ENCODE data around the gene TTC5. TPM values are rescaled to one million over a fixed set of nuclear protein-coding genes. Genes with fewer than 3 reads are reported as not detected.
A peak's percentile ranks its signal among the peaks of the same experiment; 100 is the strongest.

Gene TTC5
- total RNA-seq, 1 experiment from 2014 or later, result 15.9 TPM

DNA sequence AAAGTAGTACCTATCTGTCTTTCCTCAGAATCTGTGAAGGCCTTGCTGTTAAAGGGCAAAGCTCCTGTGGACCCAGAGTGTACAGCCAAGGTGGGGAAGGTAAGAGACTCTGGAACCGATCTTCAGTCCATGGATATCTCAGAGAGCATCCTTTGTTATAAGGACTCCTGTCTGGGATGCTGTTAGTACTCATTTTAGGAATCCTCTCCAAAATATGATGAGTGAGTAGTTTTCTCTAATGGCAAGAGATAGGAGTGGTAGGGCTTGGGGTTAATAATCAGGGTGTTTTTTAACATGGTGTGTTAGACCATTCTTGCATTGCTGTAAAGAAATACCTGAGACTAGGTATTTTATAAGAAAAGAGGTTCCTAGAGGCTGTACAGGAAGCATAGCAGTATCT is 39.6 kb upstream of the TTC5 start:
- H3K36me3 Mint-ChIP-seq, result peaks cover 37% of the 10 kb centered on the region
- ATAC-seq (no peak), DNase-seq (ENCODE audit: low spot score) (no peak)
- no peak for TF ChIP-seq ZNF121 (CRISPR knock-in tag; IDR thresholded peaks at IDR 0.05)
- TF ChIP-seq, protein P1, sequence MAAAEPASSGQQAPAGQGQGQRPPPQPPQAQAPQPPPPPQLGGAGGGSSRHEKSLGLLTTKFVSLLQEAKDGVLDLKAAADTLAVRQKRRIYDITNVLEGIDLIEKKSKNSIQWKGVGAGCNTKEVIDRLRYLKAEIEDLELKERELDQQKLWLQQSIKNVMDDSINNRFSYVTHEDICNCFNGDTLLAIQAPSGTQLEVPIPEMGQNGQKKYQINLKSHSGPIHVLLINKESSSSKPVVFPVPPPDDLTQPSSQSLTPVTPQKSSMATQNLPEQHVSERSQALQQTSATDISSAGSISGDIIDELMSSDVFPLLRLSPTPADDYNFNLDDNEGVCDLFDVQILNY (CRISPR knock-in tag; IDR thresholded peaks at IDR 0.05), result no peak
- TF ChIP-seq, protein P2, sequence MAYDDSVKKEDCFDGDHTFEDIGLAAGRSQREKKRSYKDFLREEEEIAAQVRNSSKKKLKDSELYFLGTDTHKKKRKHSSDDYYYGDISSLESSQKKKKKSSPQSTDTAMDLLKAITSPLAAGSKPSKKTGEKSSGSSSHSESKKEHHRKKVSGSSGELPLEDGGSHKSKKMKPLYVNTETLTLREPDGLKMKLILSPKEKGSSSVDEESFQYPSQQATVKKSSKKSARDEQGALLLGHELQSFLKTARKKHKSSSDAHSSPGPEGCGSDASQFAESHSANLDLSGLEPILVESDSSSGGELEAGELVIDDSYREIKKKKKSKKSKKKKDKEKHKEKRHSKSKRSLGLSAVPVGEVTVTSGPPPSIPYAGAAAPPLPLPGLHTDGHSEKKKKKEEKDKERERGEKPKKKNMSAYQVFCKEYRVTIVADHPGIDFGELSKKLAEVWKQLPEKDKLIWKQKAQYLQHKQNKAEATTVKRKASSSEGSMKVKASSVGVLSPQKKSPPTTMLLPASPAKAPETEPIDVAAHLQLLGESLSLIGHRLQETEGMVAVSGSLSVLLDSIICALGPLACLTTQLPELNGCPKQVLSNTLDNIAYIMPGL (CRISPR knock-in tag; IDR thresholded peaks at IDR 0.05), result no peak
- peak overlapping the region; percentile 20; the same call in 1 of the 2 replicates for H3K4me3 Mint-ChIP-seq
- ChIA-PET POLR2A (no interaction called here), CTCF (no interaction called here)
- H3K27me3 Mint-ChIP-seq (ENCODE audit: low read depth), result no peaks in the 10 kb centered on the region
- H3K4me1 Mint-ChIP-seq, result peaks cover 8% of the 10 kb centered on the region
- no peaks in the 10 kb centered on the region for H3K9me3 Mint-ChIP-seq
- H3K27ac Mint-ChIP-seq, result no peak overlapping the region

GRCh38 chr14:20343862-20344220 is 38.1 kb upstream of the TTC5 start:
- no peaks in the 10 kb centered on the region for H3K9me3 Mint-ChIP-seq
- POLR2A ChIA-PET, result interaction anchor here (0.7 to 2.9 kb wide), 20 partner anchors 9 to 1183 kb away, joined by 3 to 46 read pairs (median 8); partner anchors contain the start of genes APEX1, CCNB1IP1, OSGEP and PIP4P1
- CTCF ChIA-PET, result interaction anchor here (0.6 to 2.4 kb wide), 12 partner anchors 11 to 1448 kb away, joined by 3 to 21 read pairs (median 9); partner anchors contain the start of genes APEX1, CCNB1IP1, OSGEP and PIP4P1
- peak overlapping the region; percentile 98 for H3K27ac Mint-ChIP-seq
- peak overlapping the region; percentile 91 for H3K4me3 Mint-ChIP-seq
- ATAC-seq (no peak), DNase-seq (ENCODE audit: low spot score) (no peak)
- no peaks in the 10 kb centered on the region for H3K27me3 Mint-ChIP-seq (ENCODE audit: low read depth)
- H3K4me1 Mint-ChIP-seq, result peaks cover 8% of the 10 kb centered on the region
- TF ChIP-seq MXD4 (CRISPR knock-in tag; IDR thresholded peaks at IDR 0.05; ENCODE audit: borderline replicate concordance) (no peak), GRHL2 (CRISPR knock-in tag; IDR thresholded peaks at IDR 0.05; ENCODE audit: insufficient replicate concordance, severe bottlenecking) (no peak), SOX15 (CRISPR knock-in tag; IDR thresholded peaks at IDR 0.05) (no peak), ZBTB21 (CRISPR knock-in tag; IDR thresholded peaks at IDR 0.05; ENCODE audit: borderline replicate concordance) (no peak), ZNF219 (CRISPR knock-in tag; IDR thresholded peaks at IDR 0.05; ENCODE audit: borderline replicate concordance) (no peak), ZNF671 (CRISPR knock-in tag; IDR thresholded peaks at IDR 0.05) (no peak), NFATC4 (CRISPR knock-in tag; IDR thresholded peaks at IDR 0.05) (no peak), ZNF416 (CRISPR knock-in tag; IDR thresholded peaks at IDR 0.05) (no peak), CREB1 (CRISPR knock-in tag; IDR thresholded peaks at IDR 0.05) (no peak), ATF1 (CRISPR knock-in tag; IDR thresholded peaks at IDR 0.05) (no peak)
- TF ChIP-seq, protein P1 (CRISPR knock-in tag; IDR thresholded peaks at IDR 0.05), result no peak
- H3K36me3 Mint-ChIP-seq, result peaks cover 28% of the 10 kb centered on the region

- Mint-ChIP-seq H3K9me3 (no peaks in the 10 kb centered on the region), H3K27me3 (ENCODE audit: low read depth) (no peaks in the 10 kb centered on the region), H3K4me3 (peak within 1 kb of the TSS; percentile 91), H3K36me3 (peaks cover 26% of the 10 kb centered on the region), H3K27ac (peak within 1 kb of the TSS; percentile 98), H3K4me1 (peaks cover 8% of the 10 kb centered on the region)
- DNase-seq (ENCODE audit: low spot score), result peak; percentile 99
- peak; percentile 97 for ATAC-seq
- ChIA-PET POLR2A (interaction anchor here (0.7 to 2.9 kb wide), 30 partner anchors 9 to 1426 kb away, joined by 3 to 46 read pairs (median 6); partner anchors contain the start of genes APEX1, ARHGEF40, CCNB1IP1 and OSGEP), CTCF (interaction anchor here (0.6 to 2.4 kb wide), 17 partner anchors 9 to 1517 kb away, joined by 3 to 21 read pairs (median 7); partner anchors contain the start of genes APEX1, CCNB1IP1, OSGEP and PIP4P1)
- TF ChIP-seq ZNF281 (CRISPR knock-in tag; IDR thresholded peaks at IDR 0.05) (no peak), CREB1 (CRISPR knock-in tag; IDR thresholded peaks at IDR 0.05) (no peak), ZBTB21 (CRISPR knock-in tag; IDR thresholded peaks at IDR 0.05; ENCODE audit: borderline replicate concordance) (peak; percentile 90), NR2C2 (CRISPR knock-in tag; IDR thresholded peaks at IDR 0.05) (no peak), MXD4 (CRISPR knock-in tag; IDR thresholded peaks at IDR 0.05; ENCODE audit: borderline replicate concordance) (no peak), ZNF671 (CRISPR knock-in tag; IDR thresholded peaks at IDR 0.05) (peak; percentile 89; the same call in 1 of the 2 replicates), ZNF232 (CRISPR knock-in tag; IDR thresholded peaks at IDR 0.05) (no peak), CDX4 (CRISPR knock-in tag; IDR thresholded peaks at IDR 0.05; ENCODE audit: borderline replicate concordance) (peak; percentile 93; the same call in 1 of the 2 replicates), NFATC4 (CRISPR knock-in tag; IDR thresholded peaks at IDR 0.05) (peak; percentile 93), TEAD4 (CRISPR knock-in tag; IDR thresholded peaks at IDR 0.05) (no peak; the same call in 1 of the 2 replicates), CREM (CRISPR knock-in tag; IDR thresholded peaks at IDR 0.05) (peak; percentile 95), HMGA2 (CRISPR knock-in tag; IDR thresholded peaks at IDR 0.05) (peak; percentile 60), MYBL2 (CRISPR knock-in tag; IDR thresholded peaks at IDR 0.05) (no peak), ZNF396 (CRISPR knock-in tag; IDR thresholded peaks at IDR 0.05; ENCODE audit: borderline replicate concordance) (no peak), TCF7 (CRISPR knock-in tag; IDR thresholded peaks at IDR 0.05; ENCODE audit: low read depth) (no peak)
Measured at GRCh38 chr14:20343092-20343861, 37.5 kb upstream of the TTC5 start, which contains the start of gene PARP2. Gene PARP2, plus strand, starts transcription at chr14:20343635. Its CDS starts 7 bp downstream, at chr14:20343642.

Measured in WTC11 (cell line).